ENCODE measurements around the gene CGREF1. TPM values are rescaled to one million over a fixed set of nuclear protein-coding genes. Genes with fewer than 3 reads are reported as not detected.

The CGREF1 gene, protein sequence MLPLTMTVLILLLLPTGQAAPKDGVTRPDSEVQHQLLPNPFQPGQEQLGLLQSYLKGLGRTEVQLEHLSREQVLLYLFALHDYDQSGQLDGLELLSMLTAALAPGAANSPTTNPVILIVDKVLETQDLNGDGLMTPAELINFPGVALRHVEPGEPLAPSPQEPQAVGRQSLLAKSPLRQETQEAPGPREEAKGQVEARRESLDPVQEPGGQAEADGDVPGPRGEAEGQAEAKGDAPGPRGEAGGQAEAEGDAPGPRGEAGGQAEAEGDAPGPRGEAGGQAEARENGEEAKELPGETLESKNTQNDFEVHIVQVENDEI
- 3.7 and 9.3 TPM in 2 replicates for total RNA-seq (2022)
- percentile 35 among the genes with signal in this experiment for Bru-seq, nascent RNA
- BruChase-seq, experiment 1, labeled RNA remaining after a 6-hour chase, result percentile 22 among the genes with signal in this experiment
- BruChase-seq, experiment 2, labeled RNA remaining after a 2-hour chase, result percentile 21 among the genes with signal in this experiment
- long read RNA-seq, partial matches to known transcripts, result 5 of 6 reads
- long read RNA-seq, other reads (novel, unspliced or antisense), result 1 of 6 reads

DNA sequence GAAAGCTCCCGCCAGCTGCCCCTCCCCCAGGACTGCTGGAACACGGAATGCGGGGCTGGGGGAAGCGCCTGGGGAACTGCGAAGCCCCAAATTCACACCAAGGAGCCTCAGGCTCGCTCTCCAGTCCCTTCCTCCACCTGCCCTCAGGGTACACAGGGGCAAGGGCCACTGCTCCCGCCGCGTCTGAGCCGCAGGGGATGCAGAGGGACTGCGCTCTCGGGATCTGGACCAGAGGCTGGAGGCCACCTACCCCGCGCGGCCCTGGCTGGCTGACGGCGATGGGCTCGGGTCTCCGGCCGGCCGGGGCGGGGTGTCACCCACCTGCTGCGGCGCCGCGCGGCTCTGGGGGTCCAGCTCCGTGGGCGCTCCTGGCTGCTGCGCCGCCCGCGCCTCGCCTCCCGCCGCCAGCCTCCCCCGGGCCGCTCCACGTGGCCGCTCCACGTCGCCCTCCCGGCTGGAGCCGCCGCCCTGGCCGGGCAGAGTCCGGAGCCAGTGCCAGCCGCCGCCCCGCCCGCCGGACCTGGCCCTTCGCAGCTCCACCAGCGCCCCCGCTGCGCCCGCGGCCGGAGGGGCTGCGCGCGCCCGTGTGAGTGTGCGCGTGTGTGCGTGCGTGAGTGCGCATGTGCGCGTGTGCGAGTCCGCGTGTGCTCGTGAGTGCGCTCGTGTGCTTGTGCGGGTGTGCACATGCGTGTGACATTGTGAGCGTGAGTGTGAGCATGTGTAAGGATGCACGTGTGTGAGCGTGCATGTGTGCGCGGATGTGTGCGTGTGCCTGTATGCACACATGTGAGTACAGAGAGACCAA is at the start of gene CGREF1:
TSS of gene CGREF1 (minus strand) at position 604 of the 805 bp plus-strand sequence. CDS start 14,762 bp downstream, outside the sequence.
- Mint-ChIP-seq H3K4me1 (ENCODE audit: low read depth, unreplicated experiment) (no peaks in the 10 kb centered on the region), H3K27ac (ENCODE audit: unreplicated experiment) (no peak within 1 kb of the TSS), H3K36me3 (ENCODE audit: insufficient read depth, unreplicated experiment) (peaks cover 19% of the 10 kb centered on the region), H3K27me3 (ENCODE audit: unreplicated experiment) (peaks cover 50% of the 10 kb centered on the region), H3K4me3 (ENCODE audit: low read depth, unreplicated experiment) (peak within 1 kb of the TSS; percentile 73), H3K9me3 (ENCODE audit: low read depth, unreplicated experiment) (no peaks in the 10 kb centered on the region)
- DNase-seq, result peak; percentile 31
- CTCF ChIA-PET, result no interaction called here
- BruUV-seq (replicated peaks), result no TSS peak
- intact Hi-C loops (cut with micrococcal nuclease; ENCODE audit: unreplicated experiment), result no loop called here
- TF ChIP-seq, protein P1, sequence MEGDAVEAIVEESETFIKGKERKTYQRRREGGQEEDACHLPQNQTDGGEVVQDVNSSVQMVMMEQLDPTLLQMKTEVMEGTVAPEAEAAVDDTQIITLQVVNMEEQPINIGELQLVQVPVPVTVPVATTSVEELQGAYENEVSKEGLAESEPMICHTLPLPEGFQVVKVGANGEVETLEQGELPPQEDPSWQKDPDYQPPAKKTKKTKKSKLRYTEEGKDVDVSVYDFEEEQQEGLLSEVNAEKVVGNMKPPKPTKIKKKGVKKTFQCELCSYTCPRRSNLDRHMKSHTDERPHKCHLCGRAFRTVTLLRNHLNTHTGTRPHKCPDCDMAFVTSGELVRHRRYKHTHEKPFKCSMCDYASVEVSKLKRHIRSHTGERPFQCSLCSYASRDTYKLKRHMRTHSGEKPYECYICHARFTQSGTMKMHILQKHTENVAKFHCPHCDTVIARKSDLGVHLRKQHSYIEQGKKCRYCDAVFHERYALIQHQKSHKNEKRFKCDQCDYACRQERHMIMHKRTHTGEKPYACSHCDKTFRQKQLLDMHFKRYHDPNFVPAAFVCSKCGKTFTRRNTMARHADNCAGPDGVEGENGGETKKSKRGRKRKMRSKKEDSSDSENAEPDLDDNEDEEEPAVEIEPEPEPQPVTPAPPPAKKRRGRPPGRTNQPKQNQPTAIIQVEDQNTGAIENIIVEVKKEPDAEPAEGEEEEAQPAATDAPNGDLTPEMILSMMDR (IDR thresholded peaks at IDR 0.05; ENCODE audit: unreplicated experiment), result no peak

DNA sequence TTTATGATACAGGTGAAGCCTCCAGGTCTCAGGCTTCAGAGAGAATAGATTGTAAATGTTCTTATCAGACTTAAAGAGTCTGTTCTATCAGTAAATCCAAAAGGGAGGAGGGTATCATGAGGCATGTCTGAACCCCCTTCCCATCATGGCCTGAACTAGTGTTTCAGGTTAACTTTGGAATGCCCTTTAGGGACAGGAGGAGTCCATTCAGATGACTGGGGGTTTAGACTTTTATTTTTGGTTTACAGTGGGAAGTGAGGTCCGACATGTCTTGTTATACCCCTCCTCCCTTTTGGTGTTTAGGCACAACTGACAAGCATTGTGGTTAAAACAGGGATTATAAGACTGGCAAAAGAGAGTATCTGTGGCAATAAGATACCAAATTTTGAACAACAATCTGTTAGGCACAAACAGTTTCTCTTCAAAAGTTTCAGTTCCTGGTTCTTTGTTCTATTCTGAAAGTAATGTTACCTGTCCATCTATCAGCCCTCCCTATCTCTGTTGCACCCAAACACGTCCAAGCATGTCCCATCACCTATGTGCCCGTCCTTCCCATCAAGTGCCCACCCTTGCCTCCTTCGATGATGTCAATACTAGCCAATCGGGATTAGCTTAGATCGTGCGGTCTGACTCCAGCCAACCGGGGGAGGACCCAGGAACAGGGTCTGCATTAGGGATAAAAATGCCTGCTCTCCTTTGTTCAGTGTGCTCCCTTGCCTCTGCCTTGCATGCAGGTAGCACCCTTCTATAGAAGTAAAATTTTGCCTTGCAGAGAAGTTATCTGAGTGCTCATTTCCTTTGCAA is 46.2 kb upstream of the CGREF1 start:
- CTCF ChIA-PET, result no interaction called here
- DNase-seq, result no peak
- intact Hi-C loops (cut with micrococcal nuclease; ENCODE audit: unreplicated experiment), result no loop called here
- no TSS peak for BruUV-seq (replicated peaks)
- H3K27ac Mint-ChIP-seq (ENCODE audit: unreplicated experiment), result no peak overlapping the region
- peaks cover 11% of the 10 kb centered on the region for H3K4me1 Mint-ChIP-seq (ENCODE audit: low read depth, unreplicated experiment)
- no peaks in the 10 kb centered on the region for H3K36me3 Mint-ChIP-seq (ENCODE audit: insufficient read depth, unreplicated experiment)
- H3K4me3 Mint-ChIP-seq (ENCODE audit: low read depth, unreplicated experiment), result no peak overlapping the region
- TF ChIP-seq, protein P1 (IDR thresholded peaks at IDR 0.05; ENCODE audit: unreplicated experiment), result no peak
- no peaks in the 10 kb centered on the region for H3K9me3 Mint-ChIP-seq (ENCODE audit: low read depth, unreplicated experiment)
- H3K27me3 Mint-ChIP-seq (ENCODE audit: unreplicated experiment), result peaks cover 3% of the 10 kb centered on the region

DNA sequence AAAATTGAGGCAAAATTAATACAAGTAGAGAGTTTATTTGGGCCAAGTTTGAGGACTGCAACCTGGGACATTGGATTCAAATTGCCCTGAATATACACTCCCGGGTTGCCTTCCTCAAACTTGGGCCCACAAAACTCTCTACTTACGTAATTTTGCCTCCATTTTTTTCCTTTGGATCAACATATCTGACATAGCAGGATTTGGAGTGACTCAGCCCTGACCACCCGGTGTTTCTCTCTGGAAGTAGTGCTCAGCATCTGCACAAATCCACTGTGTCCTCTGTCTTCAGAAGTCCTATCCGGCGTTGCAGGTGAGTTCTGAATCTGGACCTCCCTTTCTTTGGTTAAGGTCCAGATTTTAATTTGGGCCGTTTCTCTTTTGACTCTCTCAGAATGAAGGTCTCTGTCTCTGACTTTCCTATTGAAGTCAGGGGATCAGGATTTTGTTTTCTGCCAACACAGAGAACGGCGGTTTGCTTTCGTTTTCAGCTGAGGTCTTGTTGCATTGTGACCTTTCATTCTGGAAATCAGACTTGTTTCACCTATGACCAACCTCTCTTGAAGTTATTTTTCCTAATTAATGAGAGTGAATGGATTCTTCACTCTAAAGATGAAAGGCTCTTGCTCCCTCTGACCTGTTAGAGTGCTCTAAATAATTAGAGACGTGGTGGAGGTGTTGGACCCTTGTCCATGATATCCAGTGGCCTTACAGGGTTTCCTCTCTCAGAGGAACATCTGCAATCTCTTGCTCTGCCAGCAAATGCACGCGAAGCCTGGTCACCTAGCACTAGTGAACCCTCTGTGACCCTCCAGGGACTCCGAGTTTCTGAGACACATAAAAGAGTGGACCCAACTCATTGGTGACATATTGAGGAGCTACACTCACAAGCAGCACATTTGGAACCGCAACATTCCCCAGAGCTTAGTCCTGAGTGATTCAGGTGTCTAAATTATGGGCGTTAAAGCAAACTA is 43.5 kb upstream of the CGREF1 start:
- intact Hi-C loops (cut with micrococcal nuclease; ENCODE audit: unreplicated experiment), result no loop called here
- Mint-ChIP-seq H3K4me1 (ENCODE audit: low read depth, unreplicated experiment) (peaks cover 11% of the 10 kb centered on the region), H3K36me3 (ENCODE audit: insufficient read depth, unreplicated experiment) (no peaks in the 10 kb centered on the region), H3K27ac (ENCODE audit: unreplicated experiment) (peak overlapping the region; percentile 61), H3K9me3 (ENCODE audit: low read depth, unreplicated experiment) (no peaks in the 10 kb centered on the region), H3K4me3 (ENCODE audit: low read depth, unreplicated experiment) (peak overlapping the region; percentile 68), H3K27me3 (ENCODE audit: unreplicated experiment) (peaks cover 15% of the 10 kb centered on the region)
- TF ChIP-seq, protein P1 (IDR thresholded peaks at IDR 0.05; ENCODE audit: unreplicated experiment), result no peak
- BruUV-seq (replicated peaks), result no TSS peak
- peak; percentile 39 for DNase-seq
- CTCF ChIA-PET, result no interaction called here

All from Calu3 (cell line).